Keratinocyte (primary cell): Measurements from ENCODE around the gene KASH5.

Experiments
- EZH2 ChIP-seq: IDR thresholded peaks from one replicate; pipeline ENCODE4 v1.6.1; 2012; ENCODE audit warnings: inconsistent platforms, mild to moderate bottlenecking, low read length, moderate library complexity
- TF ChIP-seq, protein P1 (sequence below), 3 experiments: IDR thresholded peaks in 1 of 3; conservative IDR thresholded peaks in 1 of 3; optimal IDR thresholded peaks in 1 of 3; 2 replicates in 2 of 3; 3 replicates in 1 of 3; pipeline versions ENCODE3 to v1.5.1; 2011; ENCODE audit warnings: low read length in 3 of 3, mild to moderate bottlenecking in 3 of 3, moderate library complexity in 2 of 3, control low read depth in 1 of 3, inconsistent platforms in 1 of 3; ENCODE audit not compliant: insufficient read depth in 2 of 3; ENCODE audit errors: extremely low read depth in 1 of 3

DNA sequence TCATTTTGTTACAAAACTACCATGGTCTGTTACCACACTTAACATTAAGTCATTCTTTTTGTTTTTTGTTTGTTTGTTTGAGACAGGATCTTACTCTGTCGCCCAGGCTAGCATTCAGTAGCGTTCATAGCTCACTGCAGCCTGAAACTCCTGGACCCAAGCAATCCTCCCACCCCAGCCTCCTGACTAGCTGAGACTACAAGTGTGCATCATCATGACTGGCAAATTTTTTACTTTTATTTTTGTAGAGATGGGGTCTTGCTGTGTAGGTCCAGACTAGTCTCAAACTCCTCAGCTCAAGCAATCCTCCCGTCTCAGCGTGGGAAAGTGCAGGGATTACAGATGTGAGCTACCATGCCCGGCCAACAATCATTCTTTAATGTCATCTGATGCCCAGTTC is 68.3 kb downstream of the KASH5 start:
- TF ChIP-seq, protein P1, sequence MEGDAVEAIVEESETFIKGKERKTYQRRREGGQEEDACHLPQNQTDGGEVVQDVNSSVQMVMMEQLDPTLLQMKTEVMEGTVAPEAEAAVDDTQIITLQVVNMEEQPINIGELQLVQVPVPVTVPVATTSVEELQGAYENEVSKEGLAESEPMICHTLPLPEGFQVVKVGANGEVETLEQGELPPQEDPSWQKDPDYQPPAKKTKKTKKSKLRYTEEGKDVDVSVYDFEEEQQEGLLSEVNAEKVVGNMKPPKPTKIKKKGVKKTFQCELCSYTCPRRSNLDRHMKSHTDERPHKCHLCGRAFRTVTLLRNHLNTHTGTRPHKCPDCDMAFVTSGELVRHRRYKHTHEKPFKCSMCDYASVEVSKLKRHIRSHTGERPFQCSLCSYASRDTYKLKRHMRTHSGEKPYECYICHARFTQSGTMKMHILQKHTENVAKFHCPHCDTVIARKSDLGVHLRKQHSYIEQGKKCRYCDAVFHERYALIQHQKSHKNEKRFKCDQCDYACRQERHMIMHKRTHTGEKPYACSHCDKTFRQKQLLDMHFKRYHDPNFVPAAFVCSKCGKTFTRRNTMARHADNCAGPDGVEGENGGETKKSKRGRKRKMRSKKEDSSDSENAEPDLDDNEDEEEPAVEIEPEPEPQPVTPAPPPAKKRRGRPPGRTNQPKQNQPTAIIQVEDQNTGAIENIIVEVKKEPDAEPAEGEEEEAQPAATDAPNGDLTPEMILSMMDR (optimal IDR thresholded peaks at IDR 0.05 in 1 of 3, IDR thresholded peaks at IDR 0.05 in 1 of 3, conservative IDR thresholded peaks at IDR 0.05 in 1 of 3; ENCODE audit: extremely low read depth in 1 of 3, insufficient read depth in 2 of 3, low read length in 3 of 3), result no peak
- no peak for TF ChIP-seq EZH2
